Kidney glomerular epithelial cell (primary cell): ENCODE data around the gene ZXDB.
"Not testable (repeated sequence)": the region's sequence is repeated elsewhere in the genome, so short reads cannot be mapped to it uniquely, and the experiment has no call there.

ENCODE experiments used
- DNase-seq: peaks from one replicate; lab custom pipeline; 2025; lab: John Stamatoyannopoulos, UW

ZXDB gene

GRCh38 chrX:57591284-57592159, at the start of gene ZXDB:
Gene ZXDB, plus strand, starts transcription at chrX:57592011. Its CDS starts 38 bp downstream, at chrX:57592049.
- DNase-seq, result peak; percentile 5

GRCh38 chrX:57565198-57565597, 26.6 kb upstream of the ZXDB start:
- no peak for DNase-seq

GRCh38 chrX:57573754-57574153, 18.1 kb upstream of the ZXDB start:
- DNase-seq, result no peak

- DNase-seq, result not testable (repeated sequence)
Observed at GRCh38 chrX:57582948-57583347, 8.9 kb upstream of the ZXDB start.

- no peak for DNase-seq
Observed at GRCh38 chrX:57583477-57583876, 8.3 kb upstream of the ZXDB start.

- DNase-seq, result no peak
Observed at GRCh38 chrX:57586360-57586759, 5.5 kb upstream of the ZXDB start.

- no peak for DNase-seq
Observed at GRCh38 chrX:57587062-57587461, 4.7 kb upstream of the ZXDB start.

GRCh38 chrX:57587607-57588006, 4.2 kb upstream of the ZXDB start:
- DNase-seq, result no peak

GRCh38 chrX:57592160-57592893, 516 bp downstream of the ZXDB start:
- DNase-seq, result not testable (repeated sequence)

- DNase-seq, result not testable (repeated sequence)
Observed at GRCh38 chrX:57592894-57593215, 1.0 kb downstream of the ZXDB start.

GRCh38 chrX:57595381-57595811, 3.6 kb downstream of the ZXDB start:
- peak; percentile 22 for DNase-seq

GRCh38 chrX:57596109-57596508, 4.3 kb downstream of the ZXDB start:
- DNase-seq, result no peak

GRCh38 chrX:57596516-57596915, 4.7 kb downstream of the ZXDB start:
- DNase-seq, result no peak

- DNase-seq, result no peak
Observed at GRCh38 chrX:57607295-57608187, 15.7 kb downstream of the ZXDB start.

GRCh38 chrX:57613351-57613750, 21.5 kb downstream of the ZXDB start:
- DNase-seq, result not testable (repeated sequence)

GRCh38 chrX:57629438-57629837, 37.6 kb downstream of the ZXDB start:
- not testable (repeated sequence) for DNase-seq

- no peak for DNase-seq
Observed at GRCh38 chrX:57640674-57641016, 48.8 kb downstream of the ZXDB start.

- no peak for DNase-seq
Observed at GRCh38 chrX:57641338-57641737, 49.5 kb downstream of the ZXDB start.

GRCh38 chrX:57643698-57644097, 51.9 kb downstream of the ZXDB start:
- no peak for DNase-seq

- no peak for DNase-seq
Observed at GRCh38 chrX:57647020-57647419, 55.2 kb downstream of the ZXDB start.
